Stimulated activated CD4-positive, alpha-beta T cell treated with anti-CD3 and anti-CD28 coated beads, Interleukin-15, amount 100 ng/mL, for 24 hours (primary cell): Measurements from ENCODE around the gene ENSA.
"Not testable (repeated sequence)": the region's sequence is repeated elsewhere in the genome, so short reads cannot be mapped to it uniquely, and the experiment has no call there.

ENCODE experiments used
- DNase-seq: peaks from one replicate; pipeline ENCODE4 v3.0.0-alpha.2; 2020

ENSA gene

GRCh38 chr1:150629115-150629928 lies at the start of gene ENSA:
Gene ENSA (minus strand): TSS chr1:150629612. CDS start chr1:150629470, 142 bp downstream.
- DNase-seq = peak; percentile 97

DNA sequence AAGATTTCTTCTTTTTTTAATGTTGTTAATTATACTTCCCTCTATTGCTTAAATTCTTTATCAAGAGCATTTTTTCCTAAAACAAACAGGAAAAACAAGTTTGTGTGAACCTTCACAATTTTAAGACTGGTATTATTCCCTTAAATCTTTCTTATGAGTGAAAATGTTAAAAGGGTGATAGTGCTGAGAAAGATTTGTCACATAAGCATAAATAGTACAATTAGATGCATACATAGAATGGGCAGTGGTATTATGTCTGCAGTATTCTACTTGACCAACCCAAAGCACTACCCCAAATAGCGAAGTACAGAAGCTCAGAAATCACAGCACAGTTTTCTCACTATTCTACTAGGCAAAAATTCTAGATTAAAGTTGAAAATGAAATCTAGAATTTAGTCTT lies 49.6 kb upstream of the ENSA start:
- DNase-seq = no peak

- DNase-seq = no peak
These were observed 45.5 kb upstream of the ENSA start for GRCh38 chr1:150674881-150675280.

DNA sequence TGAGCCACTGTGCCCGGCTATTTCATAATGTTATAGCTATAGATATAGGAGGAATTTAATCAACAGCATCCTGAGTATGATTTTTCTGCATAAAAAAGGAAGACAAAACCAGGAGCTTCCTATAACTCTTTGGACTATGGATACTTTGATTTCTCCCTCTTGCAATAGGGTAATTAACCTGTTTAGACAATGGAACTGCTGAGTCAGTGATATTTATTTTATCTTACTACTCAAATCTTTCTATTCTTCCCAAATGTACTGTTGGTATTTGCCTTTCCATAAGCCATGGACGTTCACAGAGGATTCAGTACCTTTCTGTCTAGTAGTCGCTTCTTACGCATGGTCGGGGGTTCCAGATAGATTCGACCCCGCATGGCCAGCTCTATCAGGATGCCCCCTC lies 33.9 kb upstream of the ENSA start:
- no peak for DNase-seq

DNA sequence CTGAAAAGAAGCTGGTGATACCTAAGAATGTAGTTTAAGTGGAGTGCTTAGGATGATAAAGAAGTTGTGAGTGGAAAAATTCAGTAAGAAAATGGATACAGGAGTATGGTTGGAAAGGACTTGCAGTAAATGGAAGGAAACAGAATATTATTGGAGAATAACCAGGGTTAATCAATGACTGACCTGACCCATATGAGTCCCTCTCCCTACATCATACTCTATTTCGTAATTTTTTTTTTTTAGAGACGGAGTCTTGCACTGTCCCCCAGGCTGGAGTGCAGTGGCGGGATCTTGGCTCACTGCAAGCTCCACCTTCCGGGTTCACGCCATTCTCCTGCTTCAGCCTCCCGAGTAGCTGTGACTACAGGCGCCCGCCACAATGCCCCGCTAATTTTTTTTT lies 33.4 kb upstream of the ENSA start:
- DNase-seq = no peak

- no peak for DNase-seq
These were observed 31.7 kb upstream of the ENSA start for GRCh38 chr1:150661156-150661555.

DNA sequence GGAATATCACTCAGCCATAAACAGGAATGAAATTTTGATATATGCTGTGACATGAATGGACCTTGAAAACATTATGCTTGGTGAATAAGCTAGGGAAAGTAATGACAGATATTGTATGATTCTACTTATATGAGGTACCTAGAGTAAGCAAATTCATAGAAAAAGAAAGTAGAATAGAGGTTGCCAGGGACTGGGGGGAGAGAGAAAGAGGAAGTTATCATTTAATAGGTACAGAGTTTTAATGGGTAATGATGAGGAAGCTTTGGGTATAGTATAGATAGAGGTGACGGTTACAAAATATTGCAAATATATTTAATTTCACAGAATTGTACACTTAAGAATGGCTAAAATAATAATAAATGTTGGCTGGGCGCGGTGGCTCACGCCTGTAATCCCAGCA lies 31.2 kb upstream of the ENSA start:
- DNase-seq = no peak

GRCh38 chr1:150657064-150657463 lies 27.7 kb upstream of the ENSA start:
- not testable (repeated sequence) for DNase-seq

- not testable (repeated sequence) for DNase-seq
These were observed 25.2 kb upstream of the ENSA start for GRCh38 chr1:150654635-150655034.

DNA sequence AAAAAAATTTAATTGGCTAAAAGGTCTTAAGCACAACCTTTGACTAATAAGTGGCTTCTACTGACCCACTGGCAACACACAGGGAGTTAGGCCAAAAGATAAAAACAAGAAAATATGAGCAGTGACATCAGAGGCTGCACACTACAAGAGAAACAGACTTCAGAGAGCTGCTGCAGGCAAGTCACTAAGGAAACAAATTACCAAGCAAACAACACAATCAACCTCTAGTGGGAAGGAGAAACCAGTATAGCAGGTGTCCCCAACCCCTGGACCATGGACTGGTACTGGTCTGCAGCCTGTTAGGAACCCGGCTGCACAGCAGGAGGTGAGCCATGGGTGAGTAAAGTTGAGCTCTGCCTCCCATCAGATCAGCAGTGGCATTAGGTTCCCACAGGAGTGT lies 20.8 kb upstream of the ENSA start:
- no peak for DNase-seq

GRCh38 chr1:150649441-150650075 lies 20.1 kb upstream of the ENSA start:
- DNase-seq = no peak

- DNase-seq = no peak
These were observed 12.9 kb upstream of the ENSA start for GRCh38 chr1:150642296-150642695.

DNA sequence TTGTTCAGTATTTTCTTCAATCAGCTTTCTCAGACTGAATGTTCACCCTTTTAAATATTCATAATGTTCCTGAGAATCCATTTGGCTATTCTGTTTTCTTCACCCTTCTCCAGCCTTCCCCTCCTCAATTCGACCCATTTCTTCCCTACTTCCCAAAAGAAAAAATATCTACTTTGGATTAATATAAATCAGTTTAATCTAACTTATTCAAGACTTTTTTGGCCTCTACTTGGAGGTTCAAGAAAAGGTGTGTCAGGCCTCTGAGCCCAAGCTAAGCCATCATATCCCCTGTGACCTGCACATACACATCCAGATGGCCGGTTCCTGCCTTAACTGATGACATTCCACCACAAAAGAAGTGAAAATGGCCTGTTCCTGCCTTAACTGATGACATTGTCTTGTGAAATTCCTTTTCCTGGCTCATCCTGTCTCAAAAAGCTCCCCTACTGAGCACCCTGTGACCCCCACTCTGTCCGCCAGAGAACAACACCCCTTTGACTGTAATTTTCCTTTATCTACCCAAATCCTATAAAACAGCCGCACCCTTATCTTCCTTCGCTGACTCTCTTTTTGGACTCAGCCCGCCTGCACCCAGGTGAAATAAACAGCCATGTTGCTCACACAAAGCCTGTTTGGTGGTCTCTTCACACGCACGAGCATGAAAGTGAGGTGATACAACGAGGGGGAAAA lies 11.9 kb upstream of the ENSA start:
- not testable (repeated sequence) for DNase-seq

- not testable (repeated sequence) for DNase-seq
These were observed 9.0 kb upstream of the ENSA start for GRCh38 chr1:150638430-150638829.

- DNase-seq = not testable (repeated sequence)
These were observed 5.6 kb upstream of the ENSA start for GRCh38 chr1:150634839-150635622.

DNA sequence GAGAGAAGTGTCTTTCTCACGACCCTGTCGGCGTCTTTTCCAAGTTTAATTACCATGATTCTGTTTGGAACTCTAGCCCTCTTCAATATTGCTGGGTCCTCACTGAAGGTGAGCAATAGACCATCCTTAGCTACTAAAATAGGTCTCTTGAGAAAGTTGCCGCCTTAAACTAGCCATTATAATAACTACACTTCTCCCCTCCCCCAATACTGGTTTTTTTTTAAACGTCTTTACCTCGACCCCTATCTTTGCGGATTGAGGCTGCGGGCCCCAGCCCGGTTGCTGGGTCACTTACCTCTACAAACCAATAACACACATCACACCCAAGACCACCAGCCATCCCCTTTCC lies 672 bp downstream of the ENSA start:
- no peak for DNase-seq

DNA sequence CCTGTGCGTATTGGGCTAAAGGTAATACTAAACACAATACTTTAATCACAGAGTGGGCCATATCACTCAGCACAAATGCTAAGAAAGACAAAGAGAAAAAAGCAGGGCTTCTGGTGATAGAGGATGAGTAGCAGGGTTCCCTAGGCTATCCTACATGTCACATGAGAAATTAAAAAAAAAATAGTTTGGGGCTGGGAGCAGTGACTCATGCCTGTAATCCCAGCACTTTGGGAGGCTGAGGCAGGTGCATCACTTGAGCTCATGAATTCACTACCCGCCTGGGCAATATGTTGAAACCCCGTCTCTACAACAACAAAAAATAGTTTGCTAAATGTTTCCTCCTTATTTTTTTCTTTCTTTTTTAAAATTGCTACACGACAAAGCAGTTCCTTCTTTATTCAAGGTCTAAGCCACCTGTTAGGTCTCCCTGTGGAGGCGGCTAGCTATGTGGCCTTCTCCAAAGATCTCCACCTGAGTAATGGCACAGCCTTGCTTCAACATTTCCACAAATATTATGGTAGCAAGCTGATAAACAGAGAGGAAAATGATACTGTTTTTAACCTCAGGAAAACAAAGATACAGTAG lies 1.5 kb downstream of the ENSA start:
- no peak for DNase-seq

GRCh38 chr1:150626150-150626549 lies 3.3 kb downstream of the ENSA start:
- DNase-seq = peak; percentile 65

GRCh38 chr1:150624546-150624945 lies 4.9 kb downstream of the ENSA start:
- not testable (repeated sequence) for DNase-seq

GRCh38 chr1:150624134-150624533 lies 5.3 kb downstream of the ENSA start:
- DNase-seq = not testable (repeated sequence)

GRCh38 chr1:150622303-150622975 lies 7.0 kb downstream of the ENSA start:
- no peak for DNase-seq
